ENCODE results near the gene GPD1L. TPM values are rescaled to one million over a fixed set of nuclear protein-coding genes. Genes with fewer than 3 reads are reported as not detected.

GPD1L gene
- total and polyA plus RNA-seq, 10 of the 15 experiments (the other 5 are each of a cell fraction or from before 2014, with no cell fraction given) = 0.77 to 4.8 (median 3.9) TPM

DNA sequence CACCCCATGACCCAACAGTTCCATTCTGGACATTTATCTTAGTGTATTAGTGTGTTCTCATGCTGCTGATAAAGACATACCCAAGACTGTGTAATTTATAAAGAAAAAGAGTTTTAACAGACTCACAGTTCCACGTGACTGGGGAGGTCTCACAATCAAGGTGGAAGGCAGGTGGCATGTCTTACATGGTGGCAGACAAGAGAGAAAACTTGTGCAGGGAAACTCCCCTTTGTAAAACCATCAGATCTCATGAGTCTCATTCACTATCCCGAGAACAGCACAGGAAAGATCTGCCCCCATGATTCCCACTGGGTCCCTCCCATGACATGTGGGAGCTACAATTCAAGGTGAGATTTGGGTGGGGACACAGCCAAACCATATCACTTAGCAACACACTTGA lies 21.6 kb upstream of the GPD1L start:
- 4% methylated on average over 2 of the region's 2 CpGs for WGBS (ENCODE audit: insufficient coverage, insufficient replicate concordance, low lambda C conversion rate, missing lambda C conversion rate)
- H3K9ac ChIP-seq (ENCODE audit: control insufficient read depth, insufficient read depth, low read length) = no peak overlapping the region
- intact Hi-C loops (cut with micrococcal nuclease; ENCODE audit: unreplicated experiment) (no loop called here), in situ Hi-C loops (cut with MboI) (no loop called here)
- no peaks in the 10 kb centered on the region for H3K9me3 ChIP-seq (replicated peaks; ENCODE audit: control insufficient read depth, insufficient read depth, low read length)
- no peak for TF ChIP-seq SMARCA5 (IDR thresholded peaks at IDR 0.05)
- TF ChIP-seq STAT1 (conservative IDR thresholded peaks at IDR 0.05) = no peak
- no peak for TF ChIP-seq CHD1 (IDR thresholded peaks at IDR 0.05; ENCODE audit: low read depth, low read length)
- no peak for TF ChIP-seq MEF2A (IDR thresholded peaks at IDR 0.05; ENCODE audit: insufficient read depth, low read depth, low read length)
- TF ChIP-seq HCFC1 (IDR thresholded peaks at IDR 0.05; ENCODE audit: low read length) = no peak
- TF ChIP-seq HDAC6 (IDR thresholded peaks at IDR 0.05; ENCODE audit: unreplicated experiment) = no peak
- TF ChIP-seq CREM (IDR thresholded peaks at IDR 0.05; ENCODE audit: low read depth) = no peak
- TF ChIP-seq YY1 (IDR thresholded peaks at IDR 0.05; ENCODE audit: low read depth, low read length) = no peak
- TF ChIP-seq GABPA (IDR thresholded peaks at IDR 0.05; ENCODE audit: low read depth) = no peak
- TF ChIP-seq BRCA1 (IDR thresholded peaks at IDR 0.05; ENCODE audit: low read depth, low read length) = no peak
- TF ChIP-seq NRF1 (conservative IDR thresholded peaks at IDR 0.05; ENCODE audit: low read depth, low read length) = no peak
- no peak for DNase-seq (ENCODE audit: low read depth, low spot score)
- no peak overlapping the region for H3K4me2 ChIP-seq (ENCODE audit: control insufficient read depth, insufficient read depth)
- ATAC-seq = no peak
- H2AFZ ChIP-seq (ENCODE audit: control insufficient read depth, low read depth, low read length) = no peak overlapping the region
- no peaks in the 10 kb centered on the region for H3K79me2 ChIP-seq (ENCODE audit: control insufficient read depth, insufficient read depth, low read length)
- no peaks in the 10 kb centered on the region for H3K36me3 ChIP-seq (ENCODE audit: control insufficient read depth in 2 of 2, insufficient read depth in 2 of 2, low read length in 1 of 2)
- ChIA-PET SMC1A (ENCODE audit: uncharacterized antibody, unreplicated experiment) (no interaction called here), POLR2A (no interaction called here), RAD21 (ENCODE audit: unreplicated experiment) (no interaction called here), CTCF (no interaction called here)
- no peaks in the 10 kb centered on the region for H3K4me1 ChIP-seq (ENCODE audit: control insufficient read depth, insufficient read depth, low read length)
- FAIRE-seq = no peak
- no peaks in the 10 kb centered on the region; a peak in 1 of 4 replicates for H3K27me3 ChIP-seq (replicated peaks in 1 of 2; ENCODE audit: control insufficient read depth in 2 of 2, insufficient read depth in 2 of 2, low read length in 1 of 2)
- H4K20me1 ChIP-seq (ENCODE audit: control insufficient read depth, insufficient read depth) = no peaks in the 10 kb centered on the region
- no TSS peak for BruUV-seq (replicated peaks)
- H3K27ac ChIP-seq (ENCODE audit: control insufficient read depth, insufficient read depth) = no peak overlapping the region
- no peak overlapping the region for H3K4me3 ChIP-seq

DNA sequence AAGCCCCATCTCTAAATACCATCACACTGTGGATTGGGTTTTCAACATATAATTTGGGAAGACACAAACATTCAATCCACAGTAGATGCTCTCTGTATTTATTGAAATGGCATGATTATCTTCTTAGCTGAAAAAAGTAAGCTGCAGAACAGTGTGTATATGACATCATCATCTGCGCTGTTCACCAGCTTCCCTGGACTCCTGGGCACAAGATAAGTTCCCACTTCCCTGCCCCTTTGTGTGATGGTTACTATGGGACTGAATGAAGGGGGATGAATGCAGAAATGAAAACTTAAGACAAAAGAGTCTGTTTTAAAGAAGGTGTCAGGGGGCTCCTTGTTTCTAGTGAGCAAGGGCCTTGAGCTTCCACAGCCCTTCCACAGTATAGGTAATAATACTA lies 20.0 kb upstream of the GPD1L start:
- 95% methylated on average over 1 of the region's 1 CpG for WGBS (ENCODE audit: insufficient coverage, insufficient replicate concordance, low lambda C conversion rate, missing lambda C conversion rate)
- intact Hi-C loops (cut with micrococcal nuclease; ENCODE audit: unreplicated experiment) (no loop called here), in situ Hi-C loops (cut with MboI) (no loop called here)
- ATAC-seq = no peak
- Histone ChIP-seq H3K79me2 (ENCODE audit: control insufficient read depth, insufficient read depth, low read length) (no peaks in the 10 kb centered on the region), H2AFZ (ENCODE audit: control insufficient read depth, low read depth, low read length) (no peak overlapping the region), H3K27me3 (replicated peaks in 1 of 2; ENCODE audit: control insufficient read depth in 2 of 2, insufficient read depth in 2 of 2, low read length in 1 of 2) (no peaks in the 10 kb centered on the region; a peak in 1 of 4 replicates), H4K20me1 (ENCODE audit: control insufficient read depth, insufficient read depth) (no peaks in the 10 kb centered on the region), H3K9ac (ENCODE audit: control insufficient read depth, insufficient read depth, low read length) (no peak overlapping the region), H3K27ac (ENCODE audit: control insufficient read depth, insufficient read depth) (no peak overlapping the region), H3K36me3 (ENCODE audit: control insufficient read depth in 2 of 2, insufficient read depth in 2 of 2, low read length in 1 of 2) (no peaks in the 10 kb centered on the region), H3K4me3 (no peak overlapping the region), H3K4me1 (ENCODE audit: control insufficient read depth, insufficient read depth, low read length) (no peaks in the 10 kb centered on the region), H3K9me3 (replicated peaks; ENCODE audit: control insufficient read depth, insufficient read depth, low read length) (no peaks in the 10 kb centered on the region), H3K4me2 (ENCODE audit: control insufficient read depth, insufficient read depth) (no peak overlapping the region)
- ChIA-PET POLR2A (no interaction called here), RAD21 (ENCODE audit: unreplicated experiment) (no interaction called here), SMC1A (ENCODE audit: uncharacterized antibody, unreplicated experiment) (no interaction called here), CTCF (no interaction called here)
- FAIRE-seq = no peak
- DNase-seq (ENCODE audit: low read depth, low spot score) = no peak
- BruUV-seq (replicated peaks) = no TSS peak
- TF ChIP-seq MYB (IDR thresholded peaks at IDR 0.05; ENCODE audit: borderline replicate concordance, low read depth, low read length) = no peak
- no peak for TF ChIP-seq MTA2 (IDR thresholded peaks at IDR 0.05; ENCODE audit: low read depth)
- TF ChIP-seq BACH1 (IDR thresholded peaks at IDR 0.05; ENCODE audit: borderline replicate concordance) = no peak
- TF ChIP-seq, protein P1, sequence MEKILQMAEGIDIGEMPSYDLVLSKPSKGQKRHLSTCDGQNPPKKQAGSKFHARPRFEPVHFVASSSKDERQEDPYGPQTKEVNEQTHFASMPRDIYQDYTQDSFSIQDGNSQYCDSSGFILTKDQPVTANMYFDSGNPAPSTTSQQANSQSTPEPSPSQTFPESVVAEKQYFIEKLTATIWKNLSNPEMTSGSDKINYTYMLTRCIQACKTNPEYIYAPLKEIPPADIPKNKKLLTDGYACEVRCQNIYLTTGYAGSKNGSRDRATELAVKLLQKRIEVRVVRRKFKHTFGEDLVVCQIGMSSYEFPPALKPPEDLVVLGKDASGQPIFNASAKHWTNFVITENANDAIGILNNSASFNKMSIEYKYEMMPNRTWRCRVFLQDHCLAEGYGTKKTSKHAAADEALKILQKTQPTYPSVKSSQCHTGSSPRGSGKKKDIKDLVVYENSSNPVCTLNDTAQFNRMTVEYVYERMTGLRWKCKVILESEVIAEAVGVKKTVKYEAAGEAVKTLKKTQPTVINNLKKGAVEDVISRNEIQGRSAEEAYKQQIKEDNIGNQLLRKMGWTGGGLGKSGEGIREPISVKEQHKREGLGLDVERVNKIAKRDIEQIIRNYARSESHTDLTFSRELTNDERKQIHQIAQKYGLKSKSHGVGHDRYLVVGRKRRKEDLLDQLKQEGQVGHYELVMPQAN (conservative IDR thresholded peaks at IDR 0.05) = no peak
- TF ChIP-seq ZBTB11 (CRISPR knock-in tag; IDR thresholded peaks at IDR 0.05) = no peak

All from GM12878 (cell line).